ENCODE results near the gene CC2D2A. TPM values are rescaled to one million over a fixed set of nuclear protein-coding genes. Genes with fewer than 3 reads are reported as not detected.
A peak's percentile ranks its signal among the peaks of the same experiment; 100 is the strongest.

The CC2D2A gene
- total RNA-seq, 1 experiment from 2014 or later = 2.9 TPM

DNA sequence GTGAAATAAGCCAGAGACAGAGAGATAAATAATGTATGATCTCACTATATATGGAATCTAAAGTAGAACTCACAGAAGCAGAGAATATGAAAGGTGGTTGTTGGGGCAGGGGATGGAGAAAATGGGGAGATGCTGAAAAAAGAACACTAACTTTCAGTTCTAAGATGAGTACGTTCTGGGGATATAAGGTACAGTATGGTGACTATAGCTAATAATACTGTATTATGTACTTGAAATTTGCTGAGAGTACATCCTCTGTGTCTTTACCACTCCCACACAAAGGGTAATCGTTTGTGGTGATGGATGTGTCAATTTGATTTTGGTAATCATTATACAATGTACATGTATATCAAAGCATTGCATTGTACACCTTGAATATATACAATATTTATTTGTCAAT lies 178.9 kb downstream of the CC2D2A start:
- DNase-seq (ENCODE audit: low spot score) = no peak

DNA sequence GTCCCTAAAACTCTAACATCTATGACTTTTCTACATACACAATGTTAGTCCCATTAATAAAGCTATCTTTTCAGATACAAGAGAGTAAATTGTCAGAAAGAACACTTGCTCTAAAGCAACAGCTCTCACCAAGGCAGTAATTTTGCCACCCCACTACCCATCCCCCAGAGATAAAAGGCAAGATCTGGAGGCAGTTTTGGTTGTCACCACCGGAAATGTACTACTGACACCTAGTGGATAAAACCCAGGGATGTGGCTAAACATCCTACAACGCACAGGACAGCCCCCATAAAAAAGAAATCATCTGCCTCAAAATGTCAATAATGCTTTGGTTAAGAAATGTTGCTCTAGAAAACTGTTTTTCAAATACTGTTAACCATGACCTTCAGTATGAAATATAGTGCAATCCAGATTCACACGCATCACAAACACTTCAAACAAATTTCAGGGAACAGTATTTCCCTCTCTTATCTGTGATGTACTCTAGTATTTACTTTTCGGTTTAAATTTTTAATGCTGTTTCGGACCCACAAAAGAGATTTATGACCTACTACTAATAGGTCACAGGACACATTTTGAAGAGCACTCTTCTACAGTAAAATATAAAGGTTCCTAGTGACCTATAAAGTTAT lies 180.3 kb downstream of the CC2D2A start:
- DNase-seq (ENCODE audit: low spot score) = peak; percentile 77

Small RNA genes within 50 kb of the gene (small RNA-seq; reads per million reads assigned to genes)
- not detected for gene AC007016.1

Other genes with a start within 250 kb of the CC2D2A start
- gene C1QTNF7, start 41.8 kb upstream of the CC2D2A start, total RNA-seq (2014; rRNA removed; shearing (Covaris generic)) = not detected in 2 replicates
- 31.0 and 41.4 TPM in 2 replicates for gene FBXL5, start 185.5 kb downstream of the CC2D2A start, total RNA-seq (2014; rRNA removed; shearing (Covaris generic))
- gene FAM200B, start 211.9 kb downstream of the CC2D2A start, total RNA-seq (2014; rRNA removed; shearing (Covaris generic)) = 8.2 and 11.2 TPM in 2 replicates
- gene BST1, start 233.2 kb downstream of the CC2D2A start, total RNA-seq (2014; rRNA removed; shearing (Covaris generic)) = not detected in 2 replicates